ENCODE data around the gene SERTAD3. TPM values are rescaled to one million over a fixed set of nuclear protein-coding genes. Genes with fewer than 3 reads are reported as not detected.
"Not testable (repeated sequence)": the region's sequence is repeated elsewhere in the genome, so short reads cannot be mapped to it uniquely, and the experiment has no call there.

Gene SERTAD3
- total RNA-seq, 6 experiments from 2014 or later, result 35.9 to 47.0 (median 41.2) TPM

DNA sequence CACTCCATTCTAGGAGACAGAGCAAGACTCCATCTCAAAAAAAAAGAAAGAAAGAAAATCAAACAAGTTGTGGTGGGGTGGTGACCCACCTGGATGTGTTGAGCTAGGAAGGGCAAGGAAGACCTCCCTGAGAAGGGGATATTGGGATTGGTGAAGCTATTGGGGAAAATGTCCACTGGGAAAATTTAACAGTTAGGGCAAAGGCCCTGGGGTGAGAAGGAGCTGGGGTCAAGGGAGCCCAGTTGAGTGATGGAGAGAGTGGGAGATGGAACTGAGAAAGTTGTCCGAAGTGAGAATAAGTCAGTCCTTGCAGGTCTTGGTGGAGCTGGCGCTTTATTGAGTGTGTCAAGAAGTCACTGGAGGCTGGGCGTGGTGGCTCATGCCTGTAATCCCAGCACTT, 5.9 kb downstream of the SERTAD3 start:
- no peak for DNase-seq
- Mint-ChIP-seq H3K9me3 (no peaks in the 10 kb centered on the region), H3K27ac (peak overlapping the region; percentile 27), H3K4me1 (ENCODE audit: low read depth) (peaks cover 26% of the 10 kb centered on the region), H3K36me3 (ENCODE audit: low read depth) (peaks cover 33% of the 10 kb centered on the region), H3K27me3 (ENCODE audit: insufficient read depth) (peaks cover 4% of the 10 kb centered on the region), H3K4me3 (no peak overlapping the region)
- TF ChIP-seq, protein P1, sequence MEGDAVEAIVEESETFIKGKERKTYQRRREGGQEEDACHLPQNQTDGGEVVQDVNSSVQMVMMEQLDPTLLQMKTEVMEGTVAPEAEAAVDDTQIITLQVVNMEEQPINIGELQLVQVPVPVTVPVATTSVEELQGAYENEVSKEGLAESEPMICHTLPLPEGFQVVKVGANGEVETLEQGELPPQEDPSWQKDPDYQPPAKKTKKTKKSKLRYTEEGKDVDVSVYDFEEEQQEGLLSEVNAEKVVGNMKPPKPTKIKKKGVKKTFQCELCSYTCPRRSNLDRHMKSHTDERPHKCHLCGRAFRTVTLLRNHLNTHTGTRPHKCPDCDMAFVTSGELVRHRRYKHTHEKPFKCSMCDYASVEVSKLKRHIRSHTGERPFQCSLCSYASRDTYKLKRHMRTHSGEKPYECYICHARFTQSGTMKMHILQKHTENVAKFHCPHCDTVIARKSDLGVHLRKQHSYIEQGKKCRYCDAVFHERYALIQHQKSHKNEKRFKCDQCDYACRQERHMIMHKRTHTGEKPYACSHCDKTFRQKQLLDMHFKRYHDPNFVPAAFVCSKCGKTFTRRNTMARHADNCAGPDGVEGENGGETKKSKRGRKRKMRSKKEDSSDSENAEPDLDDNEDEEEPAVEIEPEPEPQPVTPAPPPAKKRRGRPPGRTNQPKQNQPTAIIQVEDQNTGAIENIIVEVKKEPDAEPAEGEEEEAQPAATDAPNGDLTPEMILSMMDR (IDR thresholded peaks at IDR 0.05), result no peak

DNA sequence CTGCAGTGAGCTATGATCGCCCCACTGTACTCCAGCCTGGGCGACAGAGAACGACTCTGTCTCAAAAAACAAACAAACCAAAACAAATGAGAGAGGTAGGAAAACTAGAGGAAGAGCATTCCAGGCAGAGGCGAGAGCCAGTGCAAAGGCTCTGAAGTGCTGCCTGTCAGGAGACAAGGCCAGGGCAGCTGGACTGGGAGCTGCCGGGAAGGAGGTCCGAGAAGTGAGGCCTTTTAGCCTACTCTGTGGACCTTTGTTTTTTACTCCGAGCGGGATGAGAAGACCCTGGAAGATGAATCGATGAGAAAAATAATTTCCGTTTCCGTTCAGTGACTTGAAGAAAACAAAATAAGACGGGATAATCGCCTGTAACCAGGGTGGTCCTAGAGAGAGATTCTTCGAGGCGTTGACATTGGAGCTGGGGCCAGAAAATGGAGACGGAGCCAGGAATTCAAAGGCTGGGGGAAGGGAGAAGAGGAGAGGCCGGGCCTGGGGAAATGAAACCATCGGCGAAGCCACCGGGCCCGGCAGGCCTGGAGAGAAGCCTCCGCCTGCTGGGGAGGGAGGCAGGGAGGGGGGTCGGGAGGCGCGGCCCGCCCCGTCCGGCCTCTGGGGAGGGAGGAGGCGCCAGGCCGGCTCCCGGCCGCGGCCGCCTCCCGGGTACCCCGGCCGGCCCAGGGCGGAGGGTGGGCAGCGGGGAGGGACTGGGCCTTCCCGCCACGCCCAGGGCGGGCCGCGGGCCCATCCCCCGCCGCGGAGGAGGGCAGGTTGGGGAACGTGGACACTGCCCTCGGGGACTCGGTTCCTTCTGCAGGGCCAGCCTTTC, 10.5 kb downstream of the SERTAD3 start:
- H3K27ac Mint-ChIP-seq, result peak overlapping the region; percentile 100
- peak; percentile 82 for DNase-seq
- no peaks in the 10 kb centered on the region for H3K9me3 Mint-ChIP-seq
- H3K36me3 Mint-ChIP-seq (ENCODE audit: low read depth), result peaks cover 7% of the 10 kb centered on the region
- peaks cover 17% of the 10 kb centered on the region for H3K4me1 Mint-ChIP-seq (ENCODE audit: low read depth)
- peaks cover 1% of the 10 kb centered on the region; the same call in 1 of the 2 replicates for H3K27me3 Mint-ChIP-seq (ENCODE audit: insufficient read depth)
- peak overlapping the region; percentile 94 for H3K4me3 Mint-ChIP-seq
- TF ChIP-seq, protein P1 (IDR thresholded peaks at IDR 0.05), result no peak

DNA sequence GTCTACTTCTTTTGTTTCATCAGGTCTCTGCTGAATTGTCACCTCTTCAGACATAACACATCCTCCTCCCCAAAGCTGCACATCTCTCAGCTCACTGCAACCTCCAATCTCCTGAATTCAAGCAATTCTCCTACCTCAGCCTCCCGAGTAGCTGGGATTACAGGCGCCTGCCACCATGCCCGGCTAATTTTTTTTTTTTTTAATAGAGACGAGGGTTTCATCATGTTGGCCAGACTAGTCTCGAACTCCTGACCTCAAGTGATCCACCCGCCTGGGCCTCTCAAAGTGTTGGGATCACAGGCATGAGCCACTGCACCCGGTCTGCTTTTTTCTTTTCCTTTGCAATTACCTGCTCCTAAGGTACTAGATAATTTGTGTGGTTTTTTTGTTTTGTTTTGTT, 11.4 kb downstream of the SERTAD3 start:
- not testable (repeated sequence) for DNase-seq; H3K36me3 Mint-ChIP-seq (ENCODE audit: low read depth); H3K9me3 Mint-ChIP-seq; H3K27me3 Mint-ChIP-seq (ENCODE audit: insufficient read depth)
- Mint-ChIP-seq H3K4me3 (peak overlapping the region; percentile 94), H3K4me1 (ENCODE audit: low read depth) (peaks cover 17% of the 10 kb centered on the region), H3K27ac (peak overlapping the region; percentile 100)

DNA sequence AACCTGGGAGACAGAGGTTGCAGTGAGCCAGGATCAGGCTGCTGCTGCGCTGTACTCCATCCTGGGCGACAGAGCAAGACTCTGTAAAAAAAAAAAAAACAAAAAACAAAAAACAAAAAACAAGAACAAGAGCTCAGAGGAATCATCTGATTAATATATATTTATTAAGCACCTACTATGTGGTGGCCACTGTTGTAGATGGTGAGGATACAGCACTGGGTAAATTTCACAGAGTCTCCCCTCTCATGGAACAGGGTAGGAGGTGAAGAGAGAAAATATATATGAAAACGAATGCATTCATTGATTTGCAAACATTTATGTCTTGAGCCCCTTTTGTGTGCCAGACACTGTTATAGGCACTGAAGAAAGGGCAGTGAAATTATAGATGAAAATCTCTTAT, 12.4 kb downstream of the SERTAD3 start:
- H3K9me3 Mint-ChIP-seq, result no peaks in the 10 kb centered on the region
- H3K4me3 Mint-ChIP-seq, result no peak overlapping the region
- TF ChIP-seq, protein P1 (IDR thresholded peaks at IDR 0.05), result no peak
- DNase-seq, result no peak
- H3K36me3 Mint-ChIP-seq (ENCODE audit: low read depth), result no peaks in the 10 kb centered on the region
- H3K27ac Mint-ChIP-seq, result peak overlapping the region; percentile 52; the same call in 1 of the 2 replicates
- peaks cover 1% of the 10 kb centered on the region; the same call in 1 of the 2 replicates for H3K27me3 Mint-ChIP-seq (ENCODE audit: insufficient read depth)
- H3K4me1 Mint-ChIP-seq (ENCODE audit: low read depth), result peaks cover 17% of the 10 kb centered on the region

DNA sequence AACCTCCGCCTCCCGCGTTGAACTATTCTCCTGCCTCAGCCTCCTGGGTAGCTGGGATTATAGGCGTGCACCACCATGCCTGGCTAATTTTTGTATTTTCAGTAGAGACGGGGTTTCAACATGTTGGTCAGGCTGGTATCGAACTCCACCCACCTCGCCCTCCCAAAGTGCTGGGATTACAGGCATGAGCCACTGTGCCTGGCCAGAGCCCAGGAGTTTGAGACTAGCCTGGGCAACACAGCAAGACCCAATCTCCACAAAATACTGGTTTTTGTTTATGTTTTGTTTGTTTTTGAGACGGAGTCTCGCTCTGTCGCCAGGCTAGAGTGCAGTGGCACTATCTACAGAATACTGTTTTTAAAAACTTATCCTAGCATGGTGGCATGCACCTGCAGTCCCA, 13.9 kb downstream of the SERTAD3 start:
- H3K9me3 Mint-ChIP-seq; DNase-seq; H3K36me3 Mint-ChIP-seq (ENCODE audit: low read depth); H3K27ac Mint-ChIP-seq; H3K4me3 Mint-ChIP-seq; H3K27me3 Mint-ChIP-seq (ENCODE audit: insufficient read depth): not testable (repeated sequence)
- peaks cover 22% of the 10 kb centered on the region for H3K4me1 Mint-ChIP-seq (ENCODE audit: low read depth)

DNA sequence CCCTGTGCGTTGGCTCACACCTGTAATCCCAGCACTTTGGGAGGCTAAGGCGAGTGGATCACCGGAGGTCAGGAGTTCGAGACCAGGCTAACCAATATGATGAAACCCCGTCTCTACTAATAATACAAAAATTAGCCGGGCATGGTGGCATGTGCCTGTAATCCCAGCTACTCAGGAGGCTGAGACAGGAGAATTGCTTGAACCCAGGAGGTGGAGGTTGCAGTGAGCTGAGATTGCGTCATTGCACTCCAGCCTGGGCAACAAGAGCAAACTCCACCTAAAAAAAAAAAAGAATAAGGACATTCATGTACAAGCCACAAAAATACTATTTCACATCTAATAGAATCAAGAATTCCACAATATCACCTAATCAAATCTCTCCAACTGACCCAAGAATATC, 15.9 kb downstream of the SERTAD3 start:
- Mint-ChIP-seq H3K36me3 (ENCODE audit: low read depth) (peaks cover 11% of the 10 kb centered on the region), H3K4me1 (ENCODE audit: low read depth) (peaks cover 22% of the 10 kb centered on the region)
- H3K4me3 Mint-ChIP-seq; H3K27ac Mint-ChIP-seq; H3K27me3 Mint-ChIP-seq (ENCODE audit: insufficient read depth); H3K9me3 Mint-ChIP-seq; DNase-seq: not testable (repeated sequence)

DNA sequence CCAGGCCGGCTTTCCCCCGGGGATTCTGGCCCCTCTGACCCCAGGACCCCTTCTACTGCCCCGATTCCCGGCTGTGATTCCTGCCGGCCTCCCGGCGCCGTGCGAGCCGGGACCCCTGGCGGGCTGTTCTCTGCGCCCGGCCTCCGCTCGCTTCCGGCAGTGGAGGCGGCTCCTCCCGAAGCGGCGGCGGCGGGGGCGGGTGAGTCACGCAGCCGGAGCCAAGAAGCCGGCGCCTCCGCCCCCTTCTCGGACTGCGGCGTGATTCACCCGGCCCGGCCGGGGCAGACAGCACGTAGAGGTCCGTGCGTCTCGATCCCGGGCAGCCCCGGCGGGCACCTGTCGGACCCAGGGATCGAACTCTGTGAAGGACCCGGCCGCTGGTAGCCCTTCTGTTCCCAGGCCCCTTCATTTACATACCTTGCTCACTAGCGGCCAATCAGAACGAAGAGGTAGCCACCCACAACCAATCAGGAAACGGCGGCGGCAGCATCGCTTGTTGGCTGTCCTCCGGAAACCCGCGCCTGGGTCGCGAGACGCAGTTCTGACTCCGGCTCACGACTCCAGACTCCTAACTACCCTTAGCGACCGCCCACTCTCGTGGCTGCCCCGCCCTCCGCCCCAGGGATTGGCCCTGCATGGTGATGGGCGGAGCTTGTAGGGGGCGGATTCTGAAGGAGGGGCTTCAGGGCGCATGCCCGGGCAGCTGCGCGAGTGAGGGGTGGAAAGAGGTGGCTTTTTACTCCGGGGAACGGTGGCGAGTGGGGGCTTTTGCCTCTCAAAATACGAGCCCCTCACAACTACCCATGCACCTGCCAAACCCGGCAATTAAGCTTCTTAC, 18.5 kb downstream of the SERTAD3 start, which contains the start of gene SERTAD1:
Gene SERTAD1, minus strand, starts transcription at position 543 of the 838 bp plus-strand sequence. CDS start 2,446 bp downstream, outside the sequence.
- H3K9me3 Mint-ChIP-seq, result no peaks in the 10 kb centered on the region
- TF ChIP-seq, protein P1 (IDR thresholded peaks at IDR 0.05), result peak; percentile 89

More for the DNA sequence above, 18.5 kb downstream of the SERTAD3 start, which contains the start of gene SERTAD1:
- DNase-seq, result peak; percentile 99
- peaks cover 25% of the 10 kb centered on the region for H3K4me1 Mint-ChIP-seq (ENCODE audit: low read depth)
- peaks cover 4% of the 10 kb centered on the region for H3K27me3 Mint-ChIP-seq (ENCODE audit: insufficient read depth)
- H3K4me3 Mint-ChIP-seq, result peak within 1 kb of the TSS; percentile 98
- peak within 1 kb of the TSS; percentile 97 for H3K27ac Mint-ChIP-seq
- H3K36me3 Mint-ChIP-seq (ENCODE audit: low read depth), result peaks cover 15% of the 10 kb centered on the region

All from HFFc6 (cell line).